ENCODE results near the gene THAP4. TPM values are rescaled to one million over a fixed set of nuclear protein-coding genes. Genes with fewer than 3 reads are reported as not detected.
A peak's percentile ranks its signal among the peaks of the same experiment; 100 is the strongest.

Gene THAP4
- total and polyA plus RNA-seq, 8 donors: 16.0 to 172 (median 49.3) TPM

- H3K36me3 ChIP-seq: peaks cover 0 to 13% (median 0%) of the 10 kb centered on the region in 4 donors
- 82 to 91% (median 88%) methylated on average over 6 of the region's 6 CpGs for WGBS, 5 donors
- H3K4me1 ChIP-seq: peaks cover 9 to 26% (median 25%) of the 10 kb centered on the region in 4 donors
- DNase-seq: no peak
- no peaks in the 10 kb centered on the region for H3K27me3 ChIP-seq
- intact Hi-C loops (cut with DNase I; ENCODE audit: low total_unique reads): no loop called here
- no peak overlapping the region for H3K27ac ChIP-seq
- no peaks in the 10 kb centered on the region for H3K9me3 ChIP-seq
- no peak overlapping the region for H3K4me3 ChIP-seq
- TF ChIP-seq POLR2A (IDR thresholded peaks at IDR 0.05): no peak
- TF ChIP-seq EP300 (IDR thresholded peaks at IDR 0.05): no peak
- TF ChIP-seq CTCF (IDR thresholded peaks at IDR 0.05): no peak
- no peak for TF ChIP-seq POLR2AphosphoS5 (IDR thresholded peaks at IDR 0.05)
Observed at GRCh38 chr2:241620419-241620769, 16.6 kb downstream of the THAP4 start.

GRCh38 chr2:241619597-241620418 lies 17.1 kb downstream of the THAP4 start:
- Histone ChIP-seq H3K4me1 (peaks cover 13 to 32% (median 28%) of the 10 kb centered on the region in 4 donors), H3K36me3 (peaks cover 0 to 13% (median 0%) of the 10 kb centered on the region in 4 donors), H3K27me3 (no peaks in the 10 kb centered on the region), H3K4me3 (no peak overlapping the region), H3K27ac (no peak overlapping the region), H3K9me3 (no peaks in the 10 kb centered on the region)
- no peak for TF ChIP-seq POLR2A (IDR thresholded peaks at IDR 0.05)
- TF ChIP-seq EP300 (IDR thresholded peaks at IDR 0.05): no peak
- TF ChIP-seq POLR2AphosphoS5 (IDR thresholded peaks at IDR 0.05): no peak
- TF ChIP-seq CTCF (IDR thresholded peaks at IDR 0.05): no peak
- DNase-seq: no peak
- intact Hi-C loops (cut with DNase I; ENCODE audit: low total_unique reads): no loop called here
- 89 to 94% (median 91%) methylated on average over 19 to 20 of the region's 20 CpGs for WGBS, 5 donors

- WGBS, 5 donors: 86 to 90% (median 88%) methylated on average over 9 to 11 of the region's 11 CpGs
- no peaks in the 10 kb centered on the region for H3K27me3 ChIP-seq
- intact Hi-C loops (cut with DNase I; ENCODE audit: low total_unique reads): no loop called here
- no peak overlapping the region for H3K4me3 ChIP-seq
- H3K27ac ChIP-seq: peak overlapping the region in 1 of 5 donors; percentile 15
- peaks cover 0 to 13% (median 0%) of the 10 kb centered on the region in 4 donors for H3K36me3 ChIP-seq
- H3K4me1 ChIP-seq: peaks cover 13 to 35% (median 29%) of the 10 kb centered on the region in 4 donors
- DNase-seq: no peak
- no peaks in the 10 kb centered on the region for H3K9me3 ChIP-seq
- no peak for TF ChIP-seq EP300 (IDR thresholded peaks at IDR 0.05)
- no peak for TF ChIP-seq CTCF (IDR thresholded peaks at IDR 0.05)
- no peak for TF ChIP-seq POLR2AphosphoS5 (IDR thresholded peaks at IDR 0.05)
- TF ChIP-seq POLR2A (IDR thresholded peaks at IDR 0.05): no peak
Observed at GRCh38 chr2:241618829-241619228, 18.1 kb downstream of the THAP4 start.

- Histone ChIP-seq H3K9me3 (no peaks in the 10 kb centered on the region), H3K27ac (peak overlapping the region in 3 of 5 donors; percentile 15 to 72 (median 71)), H3K36me3 (peaks cover 0 to 12% (median 0%) of the 10 kb centered on the region in 4 donors), H3K4me3 (no peak overlapping the region), H3K4me1 (peaks cover 13 to 37% (median 29%) of the 10 kb centered on the region in 4 donors), H3K27me3 (no peaks in the 10 kb centered on the region)
- intact Hi-C loops (cut with DNase I; ENCODE audit: low total_unique reads): no loop called here
- WGBS, 5 donors: 80 to 90% (median 86%) methylated on average over 5 of the region's 5 CpGs
- no peak for DNase-seq
- TF ChIP-seq POLR2A (IDR thresholded peaks at IDR 0.05) (no peak), CTCF (IDR thresholded peaks at IDR 0.05) (no peak), POLR2AphosphoS5 (IDR thresholded peaks at IDR 0.05) (no peak), EP300 (IDR thresholded peaks at IDR 0.05) (no peak)
Observed at GRCh38 chr2:241618296-241618805, 18.6 kb downstream of the THAP4 start.

Measured in stomach (tissue), 9 donors.